Colonic mucosa (tissue), 4 donors: Measurements from ENCODE around the gene KLK7. TPM values are rescaled to one million over a fixed set of nuclear protein-coding genes. Genes with fewer than 3 reads are reported as not detected.

Source experiments
- DNase-seq: peaks from one replicate; pipeline ENCODE4 v3.0.0-alpha.2; 2020
- H3K27ac ChIP-seq: fragments of 200-600 bp; one replicate; pipeline ENCODE4 v1.8.0; 2021
- H3K27me3 ChIP-seq: fragments of 200-600 bp; one replicate; pipeline ENCODE4 v1.8.0; 2021
- H3K36me3 ChIP-seq: fragments of 200-600 bp; one replicate; pipeline ENCODE4 v1.8.0; 2021
- H3K4me1 ChIP-seq: fragments of 200-600 bp; one replicate; pipeline ENCODE4 v1.8.0; 2021; ENCODE audit warnings: mild to moderate bottlenecking
- H3K4me3 ChIP-seq: fragments of 200-600 bp; one replicate; pipeline ENCODE4 v1.8.0; 2021
- H3K9ac ChIP-seq, 2 donors: one replicate each; pipeline ENCODE4 v1.7.0; 2013; ENCODE audit warnings: control low read depth in 2 of 2, low read depth in 2 of 2, low read length in 2 of 2
- H3K9me3 ChIP-seq: fragments of 200-600 bp; one replicate; pipeline ENCODE4 v1.8.0; 2021
- CTCF ChIP-seq: fragments of 200-600 bp; IDR thresholded peaks from one replicate; pipeline ENCODE4 v1.8.0; 2022; ENCODE audit warnings: antibody characterized with exemption, mild to moderate bottlenecking
- intact Hi-C: fragments of 100-400 bp; cut with DNase I; formaldehyde crosslinking; loops from one replicate; pipeline ENCODE4 v1.14.1; 2022
- total RNA-seq, 2 donors: library from RNA; stranded (reverse); fragmentation: NEBNext Ultra II Directional in 1 of 2; extraction: Animal tissue kit (Norgen Biotek cat#: 25700) in 1 of 2; gene quantifications; one replicate each; pipeline ENCODE4 v1.2.1, GENCODE V29; 2021
- donor health status: healthy.
- donor health status: DM: no; HTN: no; CAD: no.
- donor health status: DM: no; HTN: no; CAD: no.

KLK7 gene
- total RNA-seq, 2 donors from 2014 or later, result not detected

GRCh38 chr19:51024924-51025323, 41.2 kb upstream of the KLK7 start:
- no peak for DNase-seq
- TF ChIP-seq CTCF, result no peak
- Histone ChIP-seq H3K4me3 (no peak overlapping the region), H3K36me3 (no peaks in the 10 kb centered on the region), H3K9ac (no peak overlapping the region), H3K27ac (no peak overlapping the region), H3K9me3 (no peaks in the 10 kb centered on the region), H3K4me1 (no peaks in the 10 kb centered on the region), H3K27me3 (peaks cover 7% of the 10 kb centered on the region)
- intact Hi-C loops, result loop anchor here (5.0 to 10.0 kb wide), 2 partner anchors 67 to 150 kb away; no protein-coding TSS in a partner anchor

GRCh38 chr19:51023946-51024345, 40.2 kb upstream of the KLK7 start:
- TF ChIP-seq CTCF, result no peak
- H3K27ac ChIP-seq, result no peak overlapping the region
- no peaks in the 10 kb centered on the region for H3K36me3 ChIP-seq
- H3K27me3 ChIP-seq, result peaks cover 13% of the 10 kb centered on the region
- no peak overlapping the region for H3K4me3 ChIP-seq
- no peak for DNase-seq
- no peaks in the 10 kb centered on the region for H3K9me3 ChIP-seq
- H3K9ac ChIP-seq, result no peak overlapping the region
- intact Hi-C loops, result loop anchor here (5.0 to 10.0 kb wide), 2 partner anchors 68 to 151 kb away; no protein-coding TSS in a partner anchor
- peaks cover 6% of the 10 kb centered on the region for H3K4me1 ChIP-seq

- Histone ChIP-seq H3K9ac (no peak overlapping the region), H3K4me3 (no peak overlapping the region), H3K9me3 (no peaks in the 10 kb centered on the region), H3K27ac (no peak overlapping the region), H3K36me3 (no peaks in the 10 kb centered on the region), H3K27me3 (peaks cover 27% of the 10 kb centered on the region), H3K4me1 (peaks cover 7% of the 10 kb centered on the region)
- no peak for DNase-seq
- no peak for TF ChIP-seq CTCF
- intact Hi-C loops, result loop anchor here (5.0 to 10.0 kb wide), 2 partner anchors 70 to 152 kb away; no protein-coding TSS in a partner anchor
Measured at GRCh38 chr19:51022526-51022925, 38.8 kb upstream of the KLK7 start.

- intact Hi-C loops, result loop anchor here (5.0 to 10.0 kb wide), 2 partner anchors 71 to 154 kb away; no protein-coding TSS in a partner anchor
- Histone ChIP-seq H3K27ac (no peak overlapping the region), H3K4me1 (peaks cover 7% of the 10 kb centered on the region), H3K9me3 (no peaks in the 10 kb centered on the region), H3K36me3 (no peaks in the 10 kb centered on the region), H3K27me3 (peaks cover 27% of the 10 kb centered on the region), H3K9ac (no peak overlapping the region), H3K4me3 (no peak overlapping the region)
- no peak for DNase-seq
- TF ChIP-seq CTCF, result peak; percentile 56
Measured at GRCh38 chr19:51020988-51021651, 37.4 kb upstream of the KLK7 start.

GRCh38 chr19:51019544-51019925, 35.8 kb upstream of the KLK7 start, which contains the start of gene KLK10:
KLK10 (minus strand) TSS chr19:51019709; CDS start chr19:51019130, 579 bp downstream.
- peak within 1 kb of the TSS; percentile 2 for H3K4me3 ChIP-seq
- no peak for DNase-seq
- no peaks in the 10 kb centered on the region for H3K9me3 ChIP-seq
- H3K36me3 ChIP-seq, result no peaks in the 10 kb centered on the region
- intact Hi-C loops, result no loop called here
- H3K9ac ChIP-seq, result no peak within 1 kb of the TSS
- TF ChIP-seq CTCF, result no peak
- H3K27me3 ChIP-seq, result peaks cover 26% of the 10 kb centered on the region
- H3K4me1 ChIP-seq, result peaks cover 7% of the 10 kb centered on the region
- H3K27ac ChIP-seq, result no peak within 1 kb of the TSS
